PC-3 (cell line): ENCODE results near the gene EZR.

Source experiments
- CTCF ChIP-seq: fragments of 300-600 bp; sonication (generic); conservative IDR thresholded peaks from 2 replicates; pipeline ENCODE4 v1.5.1; 2017; ENCODE audit warnings: antibody characterized with exemption, low read depth, mild to moderate bottlenecking, low read length
- EZH2phosphoT487 ChIP-seq: fragments of 300-600 bp; sonication (generic); IDR thresholded peaks from 2 replicates; pipeline ENCODE4 v1.6.1; 2018; ENCODE audit warnings: mild to moderate bottlenecking, antibody characterized with exemption, low read length, borderline replicate concordance

GRCh38 chr6:158828807-158829206 lies 9.6 kb upstream of the EZR start:
- TF ChIP-seq CTCF (no peak), EZH2phosphoT487 (no peak)
